Activated gamma-delta T cell treated with anti-CD3 and anti-CD28 coated beads, Interleukin-2, amount 50 U/mL, for 16 hours (primary cell): ENCODE results near the gene DRAM2.
"Not testable (repeated sequence)": the region's sequence is repeated elsewhere in the genome, so short reads cannot be mapped to it uniquely, and the experiment has no call there.

Experiments used
- DNase-seq: peaks from one replicate; pipeline ENCODE4 v3.0.0-alpha.2; 2020; ENCODE audit warnings: low read depth

Gene DRAM2

DNA sequence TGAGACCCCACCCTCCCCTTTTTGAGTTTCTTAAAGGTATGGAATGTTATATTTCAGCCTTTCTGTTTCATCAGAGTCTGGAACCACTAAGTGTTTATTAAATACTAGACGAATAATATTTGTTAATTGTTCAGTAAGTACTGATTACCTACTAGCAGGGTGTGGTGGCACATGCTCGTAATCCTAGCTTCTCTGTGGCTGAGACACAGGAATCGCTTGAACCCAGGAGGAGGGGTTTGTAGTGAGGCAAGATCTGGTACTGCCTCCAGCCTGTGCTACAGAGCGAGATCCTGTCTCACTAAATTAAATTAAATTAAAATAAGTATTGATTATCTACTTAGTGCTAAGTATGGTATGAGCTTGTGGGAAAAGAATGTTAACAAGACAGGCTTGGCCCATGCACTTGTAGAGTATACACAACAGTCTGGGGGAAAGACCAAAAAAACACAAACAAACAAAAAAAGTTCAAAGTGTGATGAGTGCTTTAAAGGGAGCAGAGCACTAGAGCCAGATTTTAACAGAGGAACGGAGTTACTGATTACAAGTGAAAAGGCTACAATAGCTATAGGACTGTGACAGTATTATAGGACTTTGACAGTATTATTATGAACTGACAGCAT is 2.6 kb upstream of the DRAM2 start:
- no peak for DNase-seq

DNA sequence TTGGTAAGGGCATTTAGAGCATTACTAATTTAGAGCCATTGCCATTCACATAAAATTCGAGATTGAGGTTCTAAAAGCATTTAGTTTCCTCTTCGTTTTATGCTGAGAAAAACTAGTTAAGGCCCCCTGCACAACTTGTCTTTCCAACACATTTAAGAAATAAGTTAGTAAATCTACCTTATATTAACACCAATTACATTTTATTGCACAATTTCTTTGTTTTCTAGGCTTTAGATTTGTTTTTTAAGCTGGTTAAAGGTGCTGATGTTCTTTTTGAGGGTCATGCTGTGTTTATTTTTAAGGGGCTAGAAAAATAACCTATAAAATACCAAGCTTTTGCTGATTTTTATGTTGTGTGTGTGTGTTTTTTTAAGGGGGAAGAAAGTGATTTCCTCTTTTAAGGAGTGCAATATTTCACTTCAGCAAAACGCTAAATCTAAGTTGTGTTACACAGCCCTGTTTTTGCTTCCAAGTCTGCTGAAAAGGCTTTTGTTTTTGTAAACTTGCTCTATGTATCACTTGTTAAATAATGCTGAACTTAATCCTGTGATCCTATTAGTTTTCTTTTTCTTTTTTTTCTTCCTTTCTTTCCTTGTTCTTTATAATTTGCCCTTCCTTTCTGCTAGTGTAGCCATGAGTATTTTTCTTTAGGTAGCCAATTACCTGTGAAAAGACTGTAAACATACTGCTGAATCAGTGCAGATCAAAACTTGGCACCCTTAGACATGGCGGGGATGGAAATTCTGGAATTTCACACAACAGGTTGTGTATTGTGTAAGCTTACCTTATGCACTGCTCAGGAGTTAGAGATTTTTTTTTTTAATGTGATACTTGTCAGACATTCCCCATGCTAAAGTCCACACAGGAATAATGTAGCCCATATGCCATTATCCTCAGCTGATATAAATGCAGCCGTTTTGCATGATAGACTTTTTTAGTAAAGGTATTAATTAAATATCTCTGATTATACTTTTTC is 1.6 kb upstream of the DRAM2 start:
- no peak for DNase-seq

DNA sequence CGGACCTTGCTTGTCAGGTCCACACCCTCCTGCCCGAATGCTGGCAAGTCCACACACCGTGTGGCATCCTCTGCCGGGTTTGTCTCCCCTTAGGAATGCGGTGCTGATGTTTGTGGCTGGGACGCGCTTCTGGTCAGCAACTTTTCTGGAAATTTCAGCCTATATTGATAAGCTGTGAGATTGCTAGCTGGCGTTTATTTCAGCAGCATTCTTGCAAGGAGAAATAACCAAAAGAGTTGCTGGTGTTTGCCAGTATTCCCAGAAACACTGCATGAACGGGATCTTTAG is 731 bp upstream of the DRAM2 start:
- DNase-seq = no peak

DNA sequence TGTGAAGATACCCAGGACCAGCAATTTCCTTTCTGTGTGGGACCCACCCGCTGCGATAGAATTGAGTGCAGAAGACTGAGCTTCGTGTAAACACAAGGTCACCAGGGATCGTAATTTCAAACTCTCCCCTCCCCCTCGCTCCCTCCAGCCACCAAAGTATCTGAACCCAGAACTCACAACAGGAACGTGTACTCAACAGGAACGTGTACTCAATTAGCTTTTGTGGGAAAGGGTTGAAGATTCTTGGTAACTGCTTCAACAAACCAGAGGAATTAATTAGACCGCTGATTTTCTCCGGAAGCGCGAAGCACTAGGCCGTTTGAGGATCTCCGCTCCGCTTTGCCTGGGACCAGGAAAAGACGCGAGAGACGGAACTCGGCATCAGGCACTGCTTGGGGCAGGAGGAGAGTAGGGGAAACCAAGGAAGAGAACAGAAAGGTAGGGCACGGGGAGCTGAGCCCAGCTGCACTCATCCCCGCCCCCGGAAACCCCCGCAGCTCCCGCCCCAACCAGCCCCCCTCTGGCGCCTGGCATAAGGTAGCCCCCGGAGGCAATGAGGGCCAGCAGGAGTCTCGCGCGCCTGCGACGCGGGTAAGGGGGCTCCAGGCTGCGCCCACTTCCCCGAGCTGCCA is 453 bp downstream of the DRAM2 start:
- DNase-seq = no peak

DNA sequence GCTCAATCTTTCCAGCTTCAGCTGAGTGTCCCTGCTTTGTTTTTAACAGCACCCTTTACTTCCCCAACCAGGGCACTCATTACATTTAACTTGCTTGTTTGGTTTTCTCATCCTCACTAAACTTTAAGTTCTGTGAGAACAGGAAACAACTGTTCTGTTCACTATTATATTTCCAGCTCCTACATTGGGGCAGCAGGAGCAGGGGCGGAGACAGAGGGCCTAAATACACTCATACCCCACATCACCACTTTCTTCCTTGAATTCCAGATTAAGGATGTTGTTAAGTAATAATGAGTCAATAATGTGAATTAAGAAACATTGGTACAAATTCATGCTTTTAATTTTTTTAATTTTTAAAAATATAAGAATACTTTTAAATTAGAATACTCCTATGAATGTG is 6.0 kb downstream of the DRAM2 start:
- DNase-seq = no peak

DNA sequence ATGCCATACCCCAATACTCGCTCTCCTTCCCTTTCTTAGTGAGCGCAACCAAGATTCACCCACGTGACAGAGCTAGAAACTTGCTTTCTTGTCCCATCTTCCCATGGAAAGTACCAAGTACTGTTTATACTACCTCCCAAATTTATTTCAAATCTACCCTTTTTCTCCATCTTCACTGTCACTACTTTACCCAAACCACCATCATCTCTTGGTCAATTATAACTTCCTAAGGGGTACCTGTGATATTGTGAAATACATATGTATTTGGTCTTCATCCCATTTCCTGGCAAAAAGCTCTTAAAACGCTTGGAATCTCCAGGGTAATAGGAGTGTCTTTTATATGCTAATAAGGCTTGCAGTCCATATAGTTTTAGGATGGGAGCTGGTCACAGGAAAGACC is 8.2 kb downstream of the DRAM2 start:
- DNase-seq = no peak

DNA sequence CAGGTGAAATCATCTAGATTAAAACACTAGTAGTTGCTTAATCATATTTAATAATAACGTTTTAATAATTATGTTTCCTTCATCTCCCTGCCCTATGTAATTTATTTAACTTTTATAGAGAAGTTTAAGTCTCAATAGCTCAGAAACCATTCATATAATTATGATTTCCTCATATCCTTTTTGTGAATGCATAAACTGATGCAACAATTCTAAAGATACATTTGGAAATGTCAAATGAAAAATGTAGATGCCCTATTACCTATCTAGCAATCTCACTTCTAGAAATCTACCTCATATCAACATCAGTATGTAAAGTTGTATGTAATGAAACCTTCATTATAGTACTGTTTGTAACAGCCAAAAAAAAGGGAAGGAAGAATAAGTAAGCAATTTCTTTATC is 10.5 kb downstream of the DRAM2 start:
- no peak for DNase-seq

DNA sequence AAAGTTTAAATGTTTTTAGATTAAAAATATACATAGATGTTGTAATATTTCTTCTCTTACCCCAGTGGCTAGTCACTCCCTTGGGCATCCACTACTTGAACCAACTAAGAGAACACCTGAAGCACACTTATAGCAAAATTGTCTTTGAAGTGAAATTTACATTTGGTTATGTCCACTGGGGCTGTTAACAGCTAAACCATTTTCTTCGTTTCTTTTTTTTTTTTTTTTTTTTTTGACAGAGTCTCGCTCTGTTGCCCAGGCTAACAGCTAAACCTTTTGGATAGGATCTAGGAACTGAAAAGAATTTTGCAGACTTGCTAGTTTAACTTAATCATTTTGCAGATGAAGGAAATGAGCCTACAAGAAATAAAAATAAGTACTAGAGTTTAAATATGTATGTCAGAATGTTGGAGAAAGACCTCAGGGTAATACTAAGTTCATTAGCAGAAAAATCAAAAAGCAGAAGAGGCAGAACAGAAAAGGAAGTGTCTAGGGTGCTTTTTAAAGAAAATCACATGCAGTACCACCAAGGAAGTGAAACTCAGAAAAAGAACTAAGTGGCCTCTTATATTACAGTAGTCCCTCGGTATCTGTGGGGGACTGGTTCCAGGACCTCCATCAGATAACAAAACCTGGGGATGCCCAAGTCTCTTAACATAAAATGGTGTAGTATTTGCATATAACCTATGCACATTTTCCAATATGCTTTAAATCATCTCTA is 11.8 kb downstream of the DRAM2 start:
- DNase-seq = no peak

DNA sequence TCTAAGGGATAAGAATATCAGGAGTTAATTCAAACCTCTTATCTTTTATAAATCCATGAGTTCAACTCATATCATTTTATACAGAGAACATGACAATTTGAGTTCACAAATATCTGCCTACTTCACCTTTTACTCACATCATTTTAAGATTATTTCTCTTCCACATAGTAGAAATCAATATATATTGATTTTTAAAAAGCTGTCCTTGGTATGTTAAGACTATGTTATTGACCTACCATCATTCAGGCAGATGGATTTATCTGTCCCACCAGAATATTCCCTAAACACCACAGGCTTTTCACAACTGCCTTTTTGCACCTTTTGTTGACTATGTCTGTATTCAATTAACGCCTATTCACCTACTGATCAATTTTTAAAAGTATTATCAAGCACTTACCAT is 13.5 kb downstream of the DRAM2 start:
- DNase-seq = no peak

DNA sequence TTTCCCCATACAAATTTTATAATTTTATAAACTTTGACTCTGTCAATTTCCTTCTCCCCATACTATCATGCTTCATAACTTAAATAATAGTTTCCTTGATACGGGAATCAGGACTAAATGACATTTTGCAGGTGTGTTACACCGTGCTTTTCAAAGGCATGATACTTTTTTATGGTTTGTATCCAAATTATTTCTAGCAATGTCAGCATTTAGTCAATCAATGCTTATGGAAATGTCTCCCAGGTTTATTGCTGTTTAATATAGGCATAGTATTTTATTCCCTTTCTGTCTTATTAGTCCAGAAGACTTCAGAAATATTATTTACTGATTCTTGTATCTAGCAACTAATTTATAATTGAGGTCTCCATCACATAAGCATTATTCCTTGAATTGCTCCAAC is 23.4 kb downstream of the DRAM2 start:
- no peak for DNase-seq

DNA sequence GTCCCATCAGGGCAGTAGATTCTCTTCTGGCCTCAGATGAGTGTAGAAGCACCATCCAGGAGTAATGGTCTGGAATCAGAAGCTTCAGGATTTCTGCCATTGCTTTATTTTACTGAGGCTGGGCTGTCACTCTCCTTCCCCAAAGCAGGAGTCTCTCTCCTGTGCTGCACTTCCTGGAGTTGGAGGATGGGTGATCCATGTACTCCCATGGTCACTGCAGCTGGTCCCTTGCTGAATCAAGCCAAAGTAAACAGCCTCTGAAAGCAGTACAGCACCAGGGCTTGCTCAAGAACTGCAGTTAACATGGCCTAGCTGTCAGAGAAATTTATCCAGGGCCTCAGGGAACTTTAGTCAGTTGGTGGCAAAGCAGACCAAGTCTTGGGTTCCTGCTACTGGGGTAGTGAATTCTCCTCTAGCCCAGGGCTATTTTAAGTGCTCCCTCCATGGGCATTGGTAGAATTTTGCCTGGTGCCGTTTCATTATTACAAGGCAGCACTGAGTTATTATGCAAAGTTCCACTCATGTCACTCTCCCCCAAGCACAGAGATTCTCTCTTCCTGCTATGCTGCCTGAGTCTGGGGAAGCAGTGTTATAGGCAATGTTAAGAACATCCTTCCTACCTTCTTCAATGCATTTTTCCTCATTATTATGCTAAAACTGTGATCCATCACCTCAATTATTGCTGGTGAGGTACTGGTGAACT is 29.5 kb downstream of the DRAM2 start:
- DNase-seq = no peak

DNA sequence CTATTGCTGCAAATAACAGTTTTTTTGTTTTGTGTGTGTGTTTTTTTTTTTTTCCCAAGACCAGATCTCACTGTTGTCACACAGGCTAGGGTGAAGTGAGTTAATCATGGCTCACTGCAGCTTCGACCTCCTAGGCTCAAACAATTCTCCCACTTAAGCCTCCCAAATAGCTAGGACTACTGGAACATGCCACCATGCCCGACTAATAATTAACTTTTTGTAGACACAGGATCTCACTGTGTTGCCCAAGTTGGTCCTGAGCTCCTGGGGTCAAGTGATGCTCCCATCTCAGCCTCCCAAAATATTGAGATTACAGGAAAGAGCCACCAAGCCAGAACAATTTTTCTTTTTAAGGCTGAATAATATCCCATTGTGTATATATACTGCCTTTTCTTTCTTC is 34.9 kb downstream of the DRAM2 start:
- no peak for DNase-seq

DNA sequence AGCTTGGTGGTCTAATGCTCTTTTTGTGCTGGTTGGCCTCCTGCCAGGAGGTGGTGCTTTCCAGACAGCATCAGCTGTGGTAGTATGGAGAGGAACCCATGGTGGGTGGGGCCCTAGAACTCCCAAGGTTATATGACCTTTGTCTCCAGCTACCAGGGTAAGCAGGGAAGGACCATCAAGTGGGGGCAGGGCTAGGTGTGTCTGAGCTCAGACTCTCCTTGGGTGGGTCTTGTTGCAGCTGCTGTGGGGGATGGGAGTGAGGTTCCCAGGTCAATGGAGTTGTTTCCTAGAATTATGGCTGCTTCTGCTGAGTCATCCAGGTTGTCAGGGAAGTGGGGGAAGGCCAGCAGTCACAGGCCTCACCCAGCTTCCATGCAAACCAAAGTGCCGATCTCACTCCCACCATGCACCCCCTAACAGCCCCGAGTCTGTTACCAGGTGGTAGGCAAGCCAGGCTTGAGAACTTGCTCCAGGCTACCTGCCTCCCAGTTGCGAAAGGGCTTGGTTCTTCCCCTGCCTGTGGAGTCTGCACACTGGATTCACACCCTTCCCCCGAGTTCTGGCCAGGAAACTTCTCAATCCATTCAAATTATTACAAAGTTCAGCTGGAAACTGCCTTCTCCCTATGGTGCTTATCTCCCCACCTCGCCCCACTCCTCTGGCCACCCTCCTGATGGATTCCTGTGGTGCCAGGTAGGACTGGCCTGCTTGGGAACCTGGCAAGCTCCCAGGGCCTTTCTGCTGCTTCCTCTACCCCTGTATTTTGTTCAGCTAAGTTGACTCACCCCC is 37.8 kb downstream of the DRAM2 start:
- no peak for DNase-seq

DNA sequence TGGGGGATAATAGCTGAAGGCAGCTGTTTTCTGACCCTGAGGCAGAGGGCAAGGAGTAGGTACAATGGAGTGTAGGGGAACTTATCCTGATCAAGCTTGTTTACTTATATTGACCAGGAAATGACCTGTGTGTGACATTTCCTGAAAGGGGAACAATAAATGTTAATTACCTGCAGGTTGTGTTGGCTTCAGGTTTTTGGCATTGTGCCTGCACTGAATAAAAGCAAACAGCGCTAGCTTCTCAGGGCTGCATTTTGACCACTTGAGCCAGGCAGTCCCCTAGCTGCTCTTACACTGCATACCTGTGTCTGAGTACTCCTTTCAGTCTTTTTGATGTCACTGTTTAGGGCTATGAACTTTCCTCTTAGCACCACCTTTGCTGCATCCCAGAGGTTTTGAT is 40.6 kb downstream of the DRAM2 start:
- DNase-seq = no peak

DNA sequence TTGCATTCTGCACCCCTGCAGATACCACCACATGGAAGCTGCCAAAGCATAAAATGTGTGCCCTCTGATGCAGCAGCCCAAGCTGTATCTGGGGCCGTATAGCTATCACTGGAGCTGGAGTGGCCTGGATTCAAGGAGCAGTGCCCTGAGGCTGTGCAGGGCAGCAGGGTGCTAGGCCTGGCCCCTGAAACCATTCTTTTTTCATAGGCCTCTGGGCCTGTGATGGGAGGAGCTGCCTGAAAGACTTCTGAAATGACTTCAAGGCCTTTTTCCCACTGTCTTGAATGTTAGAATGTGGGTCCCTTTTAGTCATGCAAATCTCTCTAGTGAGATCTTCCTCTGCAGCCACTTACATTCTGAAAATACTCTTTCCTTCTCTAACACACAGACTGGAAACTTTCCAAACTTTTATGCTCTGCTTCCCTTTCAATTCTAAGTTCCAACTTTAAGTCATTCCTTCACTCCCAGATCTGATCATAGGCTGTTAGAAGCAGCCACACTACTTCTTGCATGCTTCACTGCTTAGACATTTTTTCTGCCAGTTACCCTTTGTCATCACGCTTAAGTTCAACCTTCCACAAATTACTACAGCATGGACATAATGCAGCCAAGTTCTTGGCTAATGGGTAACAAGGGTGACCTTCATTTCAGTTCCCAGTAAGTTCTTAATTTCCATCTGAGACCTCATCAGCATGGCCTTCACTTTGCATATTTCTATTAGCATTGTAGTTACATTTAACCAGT is 42.4 kb downstream of the DRAM2 start:
- no peak for DNase-seq

DNA sequence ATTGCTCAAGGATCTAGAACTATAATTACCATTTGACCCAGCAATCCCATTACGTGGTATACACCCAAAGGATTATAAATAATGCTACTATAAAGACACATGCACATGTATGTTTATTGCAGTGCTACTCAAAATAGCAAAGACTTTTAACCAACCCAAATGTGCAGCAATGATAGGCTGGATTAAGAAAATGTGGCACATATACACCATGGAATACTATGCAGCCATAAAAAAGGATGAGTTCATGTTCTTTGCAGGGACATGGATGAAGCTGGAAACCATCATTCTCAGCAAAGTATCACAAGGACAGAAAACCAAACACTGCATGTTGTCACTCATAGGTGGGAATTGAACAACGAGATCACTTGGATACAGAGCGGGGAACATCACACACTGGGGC is 44.5 kb downstream of the DRAM2 start:
- not testable (repeated sequence) for DNase-seq

DNA sequence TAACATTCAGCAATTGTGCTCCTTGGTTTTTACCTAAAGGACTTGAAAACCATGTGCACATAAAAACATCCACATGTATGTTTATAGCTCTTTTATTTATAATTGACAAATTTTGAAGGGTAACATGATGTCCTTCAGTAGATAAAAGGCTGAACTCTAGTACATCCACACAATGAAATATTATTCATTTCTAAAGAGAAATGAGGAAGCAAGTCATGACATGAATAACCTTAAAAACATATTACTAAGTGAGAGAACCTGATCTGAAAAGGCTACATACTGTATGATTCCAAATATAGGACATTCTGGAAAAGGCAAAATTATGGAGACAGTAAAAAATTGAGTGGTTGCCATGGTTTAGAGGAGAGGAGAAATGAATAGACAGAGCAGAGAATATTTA is 50.3 kb downstream of the DRAM2 start:
- no peak for DNase-seq

DNA sequence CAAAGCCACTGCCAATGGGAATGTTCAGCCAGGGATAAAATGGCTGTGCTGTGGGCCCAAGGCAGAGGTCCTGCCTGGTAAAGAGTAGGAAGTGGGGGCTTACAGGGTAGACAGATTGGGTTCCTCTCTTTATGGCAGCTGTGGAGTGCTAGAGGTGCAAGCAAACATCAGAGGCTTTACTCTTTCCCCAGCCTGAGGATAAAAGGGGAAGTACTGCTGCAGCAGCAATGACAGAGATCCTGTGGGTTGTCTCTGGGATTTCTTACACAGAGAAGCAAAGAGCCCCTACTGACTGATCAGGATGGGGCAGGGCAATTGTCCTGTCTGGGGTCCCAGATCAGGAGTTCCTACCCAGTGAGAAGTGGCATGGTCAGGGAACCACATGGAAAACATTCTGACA is 54.2 kb downstream of the DRAM2 start:
- no peak for DNase-seq

DNA sequence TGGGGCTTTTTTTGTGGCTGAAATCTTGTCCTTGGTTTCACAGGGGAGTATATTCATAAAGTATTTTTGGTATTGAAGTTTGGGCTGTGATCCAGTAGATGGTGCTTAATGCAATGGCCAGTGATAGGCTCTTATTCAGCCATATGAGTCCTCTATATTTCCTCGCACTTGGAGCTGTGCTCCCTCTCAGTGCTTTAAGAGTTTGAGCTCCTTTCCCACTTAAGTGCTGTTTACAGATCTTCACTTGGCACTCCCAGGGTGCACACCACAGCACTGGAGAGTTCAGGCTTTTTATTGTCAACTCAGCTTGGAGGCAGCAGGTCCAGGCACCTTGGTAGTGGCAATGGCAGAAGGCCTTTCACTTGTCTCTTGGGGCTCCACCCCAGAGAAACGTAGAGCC is 54.9 kb downstream of the DRAM2 start:
- DNase-seq = no peak

DNA sequence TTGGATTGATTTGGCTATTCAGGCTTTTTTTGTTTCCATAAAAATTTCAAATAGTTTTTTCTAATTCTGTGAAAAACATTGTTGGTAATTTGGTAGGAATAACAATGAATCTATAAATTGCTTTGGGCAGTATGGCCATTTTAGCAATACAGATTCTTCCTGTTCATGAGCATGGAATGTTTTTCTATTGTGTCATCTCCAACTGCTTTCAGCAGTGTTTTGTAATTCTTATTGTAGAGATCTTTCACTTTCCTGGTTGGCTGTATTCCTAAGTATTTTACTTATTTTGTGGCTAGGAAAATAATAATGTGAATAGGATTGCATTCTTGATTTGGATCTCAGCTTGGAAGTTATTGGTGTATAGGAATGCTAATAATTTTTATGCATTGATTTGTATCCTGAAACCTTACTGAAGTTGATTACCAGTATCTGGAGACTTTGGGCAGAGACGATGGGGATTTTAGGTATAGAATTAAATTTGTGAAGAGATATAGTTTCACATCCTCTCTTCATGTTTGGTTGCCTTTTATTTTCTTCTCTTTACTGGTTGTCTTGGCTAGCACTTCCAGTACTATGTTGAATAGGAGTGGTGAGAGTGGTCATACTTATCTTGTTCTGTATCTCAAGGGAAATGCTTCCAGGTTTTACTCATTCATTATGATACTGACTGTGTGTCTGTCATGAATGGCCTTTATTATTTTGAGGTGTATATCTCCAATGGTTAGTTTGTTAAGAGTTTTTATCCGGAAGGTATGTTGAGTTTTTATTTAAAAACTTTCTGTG is 57.3 kb downstream of the DRAM2 start:
- no peak for DNase-seq
